CD4-positive, alpha-beta T cell treated with Interleukin-21 for 1 hour (primary cell): ENCODE measurements around the gene DUSP5.
A peak's percentile ranks its signal among the peaks of the same experiment; 100 is the strongest.

ENCODE experiments used
- DNase-seq: peaks from one replicate; pipeline ENCODE4 v3.0.0-alpha.2; 2020

The DUSP5 gene

DNA sequence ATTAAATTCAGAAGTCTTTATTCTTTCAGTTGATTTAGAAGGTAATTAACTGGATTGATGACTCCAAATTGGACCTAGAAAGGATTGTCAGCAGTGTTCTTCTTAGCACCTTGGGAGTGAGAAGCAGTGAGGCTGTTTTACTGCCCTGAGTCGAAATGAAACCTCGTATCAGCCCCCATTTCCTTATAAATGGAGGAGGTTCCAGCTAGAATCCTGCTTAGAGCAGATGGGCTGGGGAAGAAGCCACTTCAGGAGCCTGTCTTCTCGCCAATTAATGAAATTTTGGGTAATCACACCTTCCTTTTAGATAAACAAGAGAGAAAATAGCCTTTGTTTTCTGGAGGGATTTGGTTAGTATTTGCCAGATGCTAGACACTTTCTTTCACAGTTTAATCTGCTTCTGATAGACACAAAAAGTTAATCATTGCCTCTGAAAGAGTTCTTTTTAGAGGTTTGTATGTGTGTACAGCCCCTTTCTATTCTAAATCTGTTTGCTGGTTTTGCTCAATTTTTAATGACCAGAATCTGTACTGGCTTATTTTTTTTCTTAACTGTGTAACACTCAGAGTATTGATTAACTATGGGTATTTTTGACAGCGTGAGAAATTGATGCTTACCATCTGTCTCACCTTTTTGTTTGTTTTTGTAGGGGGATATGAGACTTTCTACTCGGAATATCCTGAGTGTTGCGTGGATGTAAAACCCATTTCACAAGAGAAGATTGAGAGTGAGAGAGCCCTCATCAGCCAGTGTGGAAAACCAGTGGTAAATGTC is 4.6 kb downstream of the DUSP5 start:
- DNase-seq, result no peak

DNA sequence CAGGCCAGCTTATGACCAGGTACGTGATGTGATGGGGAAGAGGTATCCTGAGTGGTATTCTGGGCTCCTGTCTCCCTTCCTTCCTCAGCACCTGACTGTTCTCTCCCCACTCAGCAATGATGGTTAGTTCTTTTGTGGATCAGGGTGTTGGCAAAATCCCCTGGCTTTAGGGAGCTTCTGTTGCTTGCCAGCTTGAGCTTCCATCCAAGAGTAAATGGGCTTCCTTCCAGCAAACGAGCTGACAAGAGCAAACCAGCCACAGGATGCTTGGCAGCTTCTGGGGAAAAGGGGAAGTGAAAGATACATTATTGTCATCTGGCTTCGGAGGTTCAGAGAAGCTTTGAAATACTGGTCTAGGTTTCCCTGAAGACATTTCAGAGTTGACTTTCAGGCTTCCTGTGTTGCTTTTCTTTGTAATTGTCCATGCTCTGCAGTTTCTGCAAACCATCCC is 5.2 kb downstream of the DUSP5 start:
- peak; percentile 48 for DNase-seq

DNA sequence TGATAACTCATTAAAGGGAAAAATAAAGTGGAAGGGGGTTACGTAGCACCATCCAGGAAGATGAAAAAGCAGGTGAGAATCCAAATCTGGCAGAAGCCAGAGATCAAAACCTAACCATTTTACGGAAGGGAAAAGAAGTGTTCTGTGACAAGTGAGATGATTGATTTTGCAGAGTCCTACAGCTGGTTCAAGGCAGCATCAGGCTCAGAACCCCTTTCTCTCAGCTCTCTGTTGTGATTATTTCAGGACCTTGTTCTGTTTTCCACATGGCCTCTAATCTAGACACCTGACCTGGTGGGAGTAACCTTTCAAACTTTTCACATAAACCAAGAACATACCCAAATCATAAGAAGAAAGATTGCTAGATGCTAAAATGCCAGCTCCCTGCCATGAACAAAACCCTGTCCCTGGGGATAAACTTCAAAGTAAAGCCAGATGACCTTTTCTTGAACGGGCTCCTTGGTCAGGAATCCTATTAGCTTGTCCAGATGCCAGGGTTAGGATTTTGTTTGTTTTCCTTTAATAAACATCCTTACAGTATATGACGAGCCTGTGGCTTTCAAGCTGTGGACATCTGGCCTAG is 5.9 kb downstream of the DUSP5 start:
- no peak for DNase-seq

DNA sequence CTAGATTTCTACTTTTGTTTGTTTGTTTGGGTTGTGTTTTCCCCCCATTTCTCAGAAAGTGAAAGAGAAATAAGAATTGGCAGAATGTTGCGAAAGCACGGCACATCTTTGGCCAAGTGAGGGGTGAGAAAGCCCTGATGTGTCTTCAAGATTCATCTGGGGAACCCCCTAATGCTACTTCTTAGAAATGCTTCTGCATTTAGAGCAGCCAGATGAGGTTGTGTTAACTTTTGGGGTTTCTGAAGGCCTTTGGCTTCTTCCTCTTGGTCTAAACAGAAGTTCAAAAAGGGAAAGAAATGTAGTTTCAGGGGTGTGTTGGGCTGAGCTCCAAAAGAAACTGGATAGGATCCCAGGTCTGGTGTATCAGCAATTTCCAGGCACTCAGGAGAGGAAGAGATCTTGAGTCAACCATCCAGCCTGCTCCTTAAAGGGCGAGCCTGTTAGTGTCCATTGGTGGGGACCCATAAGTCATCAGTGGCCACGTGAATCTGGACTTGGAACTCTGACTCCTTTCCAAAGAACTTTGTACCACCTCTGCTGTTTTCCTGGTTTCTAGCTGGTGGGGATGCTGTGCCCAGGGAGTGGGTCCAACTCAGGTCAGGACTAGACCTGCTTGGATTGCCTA is 6.5 kb downstream of the DUSP5 start:
- peak; percentile 88 for DNase-seq

DNA sequence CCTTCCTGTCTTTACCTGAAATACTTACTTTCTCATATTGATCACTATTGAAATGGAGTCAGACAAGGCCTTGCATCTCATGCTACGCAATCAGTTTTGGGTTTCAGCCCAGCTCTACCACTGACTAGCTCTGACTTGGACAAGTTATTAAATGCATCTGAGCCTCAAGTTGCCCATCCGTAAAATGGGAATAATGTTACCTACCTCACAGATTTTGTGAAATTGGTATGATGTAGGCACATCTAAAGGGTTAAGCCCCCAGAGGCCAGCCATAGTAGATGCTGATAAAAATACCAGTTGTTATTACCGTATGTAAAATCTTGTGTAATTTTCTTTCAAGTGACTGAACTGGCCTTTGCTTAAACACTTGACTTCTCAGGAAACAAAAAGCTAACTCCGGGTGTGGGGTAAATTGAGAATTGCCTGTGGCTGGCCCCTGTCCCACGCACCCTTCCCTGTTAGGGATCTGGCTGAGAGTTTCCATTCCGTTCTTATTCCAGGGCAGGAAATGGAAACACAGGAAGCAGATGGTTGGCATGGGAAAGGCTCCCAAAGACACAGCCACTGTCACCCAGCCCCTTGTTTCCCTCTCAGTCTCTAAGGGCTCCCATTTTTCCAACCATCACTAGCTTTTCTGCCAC is 7.5 kb downstream of the DUSP5 start:
- no peak for DNase-seq

DNA sequence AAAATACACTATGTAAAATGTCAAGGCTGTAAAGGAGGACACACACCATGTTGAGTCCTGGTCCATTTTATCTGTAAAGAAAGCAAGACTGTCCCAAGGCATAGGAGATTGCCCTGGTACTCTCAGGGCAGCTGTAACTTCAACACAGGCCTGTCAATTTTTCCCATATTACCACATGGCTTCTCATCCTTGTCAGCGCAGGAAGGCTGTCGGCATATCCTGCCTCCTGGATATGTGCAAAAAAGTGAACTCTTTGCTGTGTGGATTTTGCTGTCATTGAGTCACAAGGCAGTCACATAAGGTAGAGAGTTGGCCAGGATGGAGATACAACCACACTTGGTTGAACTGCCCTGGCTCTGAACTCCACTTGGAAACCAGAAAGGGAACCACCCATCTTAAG is 8.7 kb downstream of the DUSP5 start:
- no peak for DNase-seq

DNA sequence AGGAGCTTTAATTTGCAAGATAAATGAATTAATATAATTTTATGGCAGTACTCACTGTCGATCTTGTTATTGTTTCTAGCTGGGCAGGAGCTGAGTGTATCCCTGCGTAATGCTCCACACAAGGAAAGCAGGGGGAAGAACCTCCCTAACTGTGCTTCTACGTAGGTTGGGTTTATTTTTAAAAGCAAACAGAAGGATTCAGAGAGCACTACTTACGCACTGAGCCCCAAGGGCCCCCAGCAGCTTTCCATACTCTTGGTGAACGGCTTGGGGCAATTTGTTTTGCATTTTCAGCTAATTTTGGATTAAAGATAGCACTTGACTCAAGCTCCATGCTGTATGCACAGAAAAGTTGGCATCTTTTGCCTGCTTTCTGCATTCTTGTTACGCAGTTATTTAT is 9.6 kb downstream of the DUSP5 start:
- DNase-seq, result no peak

DNA sequence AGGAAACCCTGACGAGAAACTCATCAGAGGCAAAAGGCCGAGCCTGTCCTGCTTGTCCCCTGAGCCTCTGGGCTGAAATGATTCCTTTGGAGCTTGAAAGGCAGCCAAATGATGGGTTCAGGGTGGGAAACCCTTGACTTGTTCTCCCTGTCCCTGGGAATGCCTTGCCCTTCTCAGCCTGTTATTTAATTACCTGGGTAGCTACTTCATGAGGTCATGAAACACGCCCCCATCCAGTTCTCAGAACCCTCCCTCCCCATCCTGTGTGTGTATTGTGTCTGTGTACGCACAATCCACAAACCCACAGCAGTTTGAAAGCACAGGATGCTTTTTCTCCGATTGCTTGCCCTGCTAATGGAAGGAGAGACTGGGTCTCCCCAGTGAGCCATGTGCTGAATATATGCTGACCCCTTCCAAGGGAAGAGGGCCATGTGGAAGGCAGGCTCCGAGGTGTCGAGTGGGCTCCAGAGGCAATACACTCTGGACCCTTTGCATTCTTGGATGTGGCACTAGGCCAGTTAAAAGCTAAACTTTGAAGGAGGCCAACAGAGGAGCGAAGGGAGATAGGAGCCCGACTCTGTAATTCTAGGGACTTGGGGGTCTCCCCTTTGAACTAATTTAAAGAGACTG is 10.6 kb downstream of the DUSP5 start:
- no peak for DNase-seq

DNA sequence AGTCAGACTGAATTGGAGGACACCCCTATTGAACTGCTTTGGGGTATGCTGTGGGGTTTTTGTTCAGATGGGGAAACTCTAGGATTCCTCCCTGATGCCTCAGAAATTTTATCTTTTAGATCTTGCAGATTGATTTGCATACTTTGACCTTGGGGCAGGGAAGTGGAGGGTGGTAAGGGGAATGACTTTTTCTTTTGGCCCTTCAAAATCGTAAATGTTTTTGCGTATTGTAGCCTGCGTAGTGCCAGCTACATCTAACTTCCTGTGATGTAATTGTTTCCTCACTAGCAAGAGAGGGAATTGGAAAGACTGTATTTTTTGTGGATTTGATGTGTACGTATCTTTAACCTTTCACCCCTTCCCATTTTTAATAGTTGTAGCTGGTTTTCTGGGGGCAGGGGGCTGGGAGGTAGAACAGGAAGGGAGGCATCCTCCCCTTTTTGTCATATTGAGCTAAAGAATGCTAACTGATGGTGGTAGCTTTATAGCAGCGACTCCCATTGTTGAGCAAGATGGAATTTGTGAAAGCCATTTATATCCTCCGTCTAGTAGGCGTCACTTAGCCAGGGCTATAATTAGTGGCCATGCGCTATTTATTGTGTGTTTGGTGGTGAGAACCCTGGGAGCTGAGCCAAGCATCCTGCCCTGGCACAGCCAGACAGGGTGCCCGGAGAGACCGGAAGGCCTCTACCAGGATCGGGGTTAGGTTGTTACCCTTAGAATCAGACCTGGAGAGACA is 11.3 kb downstream of the DUSP5 start:
- DNase-seq, result no peak

DNA sequence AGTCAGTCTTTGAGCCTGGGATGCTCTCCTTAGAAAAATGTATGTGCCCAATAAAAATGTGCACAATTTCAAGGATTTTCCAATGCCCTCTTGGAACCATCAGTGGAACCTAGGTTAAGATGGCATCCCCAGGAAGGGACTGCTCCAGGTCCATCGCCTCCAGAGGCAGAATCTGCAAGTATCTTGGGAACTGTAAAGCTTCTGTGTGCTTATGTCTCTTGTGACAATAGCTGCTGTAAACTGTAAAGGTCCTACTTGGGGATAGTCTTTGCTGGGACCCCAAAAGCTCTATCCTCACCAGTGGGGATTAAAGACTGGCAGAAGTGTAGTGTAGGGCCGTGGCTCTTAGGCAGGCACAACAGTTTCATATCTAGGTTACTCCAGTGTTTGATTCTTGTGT is 11.9 kb downstream of the DUSP5 start:
- no peak for DNase-seq

DNA sequence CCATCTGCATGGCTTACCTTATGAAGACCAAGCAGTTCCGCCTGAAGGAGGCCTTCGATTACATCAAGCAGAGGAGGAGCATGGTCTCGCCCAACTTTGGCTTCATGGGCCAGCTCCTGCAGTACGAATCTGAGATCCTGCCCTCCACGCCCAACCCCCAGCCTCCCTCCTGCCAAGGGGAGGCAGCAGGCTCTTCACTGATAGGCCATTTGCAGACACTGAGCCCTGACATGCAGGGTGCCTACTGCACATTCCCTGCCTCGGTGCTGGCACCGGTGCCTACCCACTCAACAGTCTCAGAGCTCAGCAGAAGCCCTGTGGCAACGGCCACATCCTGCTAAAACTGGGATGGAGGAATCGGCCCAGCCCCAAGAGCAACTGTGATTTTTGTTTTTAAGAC is 12.4 kb downstream of the DUSP5 start:
- DNase-seq, result no peak

DNA sequence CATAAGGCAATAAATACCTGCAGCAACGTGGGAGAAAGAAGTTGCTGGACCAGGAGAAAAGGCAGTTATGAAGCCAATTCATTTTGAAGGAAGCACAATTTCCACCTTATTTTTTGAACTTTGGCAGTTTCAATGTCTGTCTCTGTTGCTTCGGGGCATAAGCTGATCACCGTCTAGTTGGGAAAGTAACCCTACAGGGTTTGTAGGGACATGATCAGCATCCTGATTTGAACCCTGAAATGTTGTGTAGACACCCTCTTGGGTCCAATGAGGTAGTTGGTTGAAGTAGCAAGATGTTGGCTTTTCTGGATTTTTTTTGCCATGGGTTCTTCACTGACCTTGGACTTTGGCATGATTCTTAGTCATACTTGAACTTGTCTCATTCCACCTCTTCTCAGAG is 13.0 kb downstream of the DUSP5 start:
- DNase-seq, result no peak

DNA sequence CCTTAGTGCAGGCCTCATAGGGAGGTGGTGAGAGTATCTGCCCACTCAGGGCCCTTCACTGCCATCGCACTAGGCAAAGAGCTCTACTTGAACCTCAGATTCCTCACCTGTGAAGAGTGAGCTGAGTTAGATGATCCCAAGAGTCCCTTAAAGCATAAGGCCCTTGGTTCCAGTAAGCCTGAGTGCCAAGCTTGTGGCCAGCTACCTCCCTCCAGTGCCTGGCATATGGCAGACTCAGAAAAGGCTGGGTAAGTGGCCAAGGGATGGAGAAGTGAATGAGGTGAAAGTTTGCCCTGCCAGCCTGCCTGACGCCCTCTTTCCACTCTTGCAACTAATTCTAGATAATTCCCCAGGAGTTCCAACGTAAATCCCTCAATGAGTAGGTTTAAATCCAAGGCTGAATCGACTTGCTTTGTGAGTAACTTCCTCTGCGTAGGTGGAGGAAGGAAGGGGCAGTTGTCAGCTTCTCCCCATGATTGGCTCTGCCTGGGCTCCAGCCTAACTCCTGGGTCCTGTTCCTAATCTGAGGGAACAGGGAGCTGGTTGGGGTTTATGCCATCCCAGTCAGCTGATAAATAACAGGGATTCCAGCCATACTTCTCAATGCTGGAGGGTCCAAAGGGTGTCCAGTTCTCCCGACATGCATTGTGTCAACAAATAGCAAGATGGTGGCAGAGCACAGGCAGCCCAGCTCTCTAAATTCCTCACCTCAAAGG is 14.2 kb downstream of the DUSP5 start:
- no peak for DNase-seq

DNA sequence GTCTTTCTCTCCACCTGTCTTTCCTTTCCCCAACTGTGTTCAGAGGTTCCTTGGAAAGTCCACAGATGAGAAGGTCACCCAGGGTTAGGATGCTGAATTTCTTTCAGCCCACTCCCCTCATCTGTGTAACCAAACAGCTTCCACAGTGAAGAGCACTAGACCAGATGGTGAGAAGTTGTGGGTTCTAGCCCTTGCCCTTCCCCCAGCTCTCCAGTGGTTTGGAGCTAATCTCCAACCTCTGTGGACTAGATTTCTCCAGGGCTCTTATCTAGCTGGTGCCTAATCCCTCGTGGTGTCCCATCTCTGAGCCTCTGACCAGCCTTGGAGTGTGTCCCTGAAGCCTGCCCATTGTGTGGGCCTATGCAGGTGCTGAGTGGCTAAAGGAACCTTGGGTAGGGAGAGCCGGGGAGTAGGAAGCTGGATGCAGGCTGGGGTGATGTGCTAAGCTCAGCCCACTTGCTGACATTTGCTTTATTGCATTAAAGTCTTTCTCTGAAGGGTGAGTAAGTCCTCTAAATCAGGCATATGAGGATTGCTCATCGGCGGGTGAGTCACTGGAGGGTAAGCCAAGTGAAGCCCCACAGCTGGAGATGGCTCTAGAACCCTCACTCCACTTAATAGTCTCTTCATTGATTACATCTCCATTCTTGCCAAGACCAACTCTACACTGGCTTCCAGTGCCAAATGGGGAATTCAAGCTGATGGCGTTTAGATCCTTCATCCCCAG is 14.9 kb downstream of the DUSP5 start:
- no peak for DNase-seq

DNA sequence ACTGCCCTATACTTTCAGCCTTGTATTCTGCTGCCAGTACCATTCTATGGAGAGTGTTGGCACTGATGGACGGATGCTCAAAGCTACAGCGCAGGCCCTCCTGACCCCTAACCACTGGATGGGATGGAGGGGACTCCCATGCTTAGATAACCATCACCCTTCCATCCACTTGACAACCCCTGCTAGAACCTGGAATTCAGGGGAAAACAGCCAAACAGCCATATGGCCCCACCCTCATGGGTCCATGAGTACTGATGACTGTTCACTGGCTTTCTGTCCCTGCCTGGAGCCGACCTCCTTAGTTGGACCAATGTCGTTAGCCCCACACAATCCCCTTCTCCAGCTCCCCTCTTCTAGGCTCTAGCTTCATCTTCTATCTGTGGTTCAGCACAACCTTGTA is 16.2 kb downstream of the DUSP5 start:
- no peak for DNase-seq

DNA sequence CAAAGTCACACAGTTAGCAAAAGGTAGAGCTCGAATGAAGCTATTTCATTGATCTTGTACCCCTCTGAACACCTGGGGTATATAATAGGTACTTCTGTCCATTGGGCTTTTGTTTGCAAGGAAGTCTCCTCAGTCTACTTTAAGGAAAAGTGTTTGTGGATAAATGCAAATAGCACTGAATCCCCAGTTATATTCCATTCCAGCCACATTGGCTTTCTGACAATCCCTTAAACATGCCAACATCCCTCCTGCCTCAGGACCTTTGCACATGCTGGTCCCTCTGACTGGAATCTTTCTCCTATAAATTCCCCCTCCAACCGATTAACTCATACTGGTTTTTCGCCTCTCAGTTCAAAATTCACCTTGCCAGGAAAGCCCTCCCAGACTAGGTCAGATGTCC is 17.1 kb downstream of the DUSP5 start:
- DNase-seq, result no peak

DNA sequence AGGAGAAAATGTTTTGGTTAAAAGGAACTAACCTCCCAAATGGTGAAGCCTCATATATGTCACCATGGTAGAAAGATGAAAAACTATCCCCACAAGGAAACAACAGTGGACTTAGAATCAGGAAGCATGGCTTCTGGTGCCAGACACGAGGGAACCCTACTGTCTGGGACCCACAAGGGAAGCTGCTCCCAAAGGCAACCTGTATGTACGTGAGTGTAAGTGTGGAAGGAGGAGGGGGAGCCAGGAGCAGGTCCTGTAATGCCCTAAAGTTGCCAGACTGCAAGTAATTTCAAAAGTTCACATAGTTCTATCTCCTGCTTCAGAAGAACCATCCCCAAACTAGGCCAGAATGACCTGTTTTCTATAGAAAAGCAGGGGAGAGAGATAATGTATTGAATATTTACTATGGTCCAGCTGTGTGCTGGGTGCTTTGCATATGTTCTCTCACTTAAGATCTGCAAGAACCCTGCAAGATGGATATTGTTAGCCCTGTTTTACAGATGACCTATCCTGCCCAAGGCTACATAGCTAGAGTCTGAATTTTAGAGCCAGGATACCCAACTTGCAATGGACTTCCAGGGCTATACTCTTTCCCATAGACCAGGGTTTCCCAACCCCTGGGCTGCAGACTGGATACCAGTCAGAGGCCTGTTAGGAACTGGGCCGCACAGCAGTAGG is 19.2 kb downstream of the DUSP5 start:
- no peak for DNase-seq

DNA sequence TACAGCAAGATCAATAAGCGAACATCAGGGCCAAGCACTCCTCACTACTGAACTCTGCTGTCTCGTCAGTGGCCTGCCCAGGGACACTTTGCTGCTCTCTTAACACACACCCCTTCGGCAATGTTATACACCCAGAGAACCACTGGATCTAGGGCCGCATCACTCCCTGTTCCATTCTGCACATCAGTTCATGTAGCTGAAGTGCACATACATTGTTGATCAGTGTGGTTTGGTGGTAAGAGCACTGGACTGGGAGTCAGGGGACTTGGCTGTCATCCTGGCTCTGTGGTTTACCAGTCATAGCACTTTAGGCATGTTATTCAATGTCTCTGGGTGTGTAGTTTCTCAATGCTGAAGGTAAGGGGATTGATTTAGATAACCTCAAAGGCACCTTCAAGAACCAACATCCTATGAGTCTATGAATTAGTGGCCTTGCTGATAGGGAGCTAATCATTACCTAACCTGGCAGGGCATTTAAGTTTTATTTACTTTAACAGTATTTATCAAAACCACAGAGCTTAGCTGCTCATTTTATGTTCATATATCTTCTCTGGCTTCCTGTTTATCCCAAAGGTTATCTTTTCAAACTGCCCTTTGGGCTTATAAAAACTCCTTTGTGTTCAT is 24.8 kb downstream of the DUSP5 start:
- DNase-seq, result no peak

DNA sequence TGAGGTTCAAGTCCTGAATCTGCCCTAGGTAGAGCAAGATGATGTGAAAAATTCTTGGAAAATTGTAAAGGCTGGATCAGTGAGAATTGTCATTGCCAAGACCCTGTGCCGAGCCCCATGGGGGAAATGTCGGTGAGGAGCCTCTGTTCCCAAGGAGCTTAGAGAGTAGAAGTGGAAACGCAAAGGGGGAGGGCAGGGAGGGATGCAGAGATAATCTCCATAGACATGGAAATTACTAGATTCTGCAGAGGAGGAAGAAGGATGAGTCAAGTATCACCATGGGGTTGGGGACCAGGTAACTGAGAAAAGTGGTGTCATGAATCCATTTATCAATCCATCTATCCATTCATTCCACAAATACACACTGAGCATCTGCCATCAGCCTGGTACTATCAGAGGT is 26.0 kb downstream of the DUSP5 start:
- no peak for DNase-seq

DNA sequence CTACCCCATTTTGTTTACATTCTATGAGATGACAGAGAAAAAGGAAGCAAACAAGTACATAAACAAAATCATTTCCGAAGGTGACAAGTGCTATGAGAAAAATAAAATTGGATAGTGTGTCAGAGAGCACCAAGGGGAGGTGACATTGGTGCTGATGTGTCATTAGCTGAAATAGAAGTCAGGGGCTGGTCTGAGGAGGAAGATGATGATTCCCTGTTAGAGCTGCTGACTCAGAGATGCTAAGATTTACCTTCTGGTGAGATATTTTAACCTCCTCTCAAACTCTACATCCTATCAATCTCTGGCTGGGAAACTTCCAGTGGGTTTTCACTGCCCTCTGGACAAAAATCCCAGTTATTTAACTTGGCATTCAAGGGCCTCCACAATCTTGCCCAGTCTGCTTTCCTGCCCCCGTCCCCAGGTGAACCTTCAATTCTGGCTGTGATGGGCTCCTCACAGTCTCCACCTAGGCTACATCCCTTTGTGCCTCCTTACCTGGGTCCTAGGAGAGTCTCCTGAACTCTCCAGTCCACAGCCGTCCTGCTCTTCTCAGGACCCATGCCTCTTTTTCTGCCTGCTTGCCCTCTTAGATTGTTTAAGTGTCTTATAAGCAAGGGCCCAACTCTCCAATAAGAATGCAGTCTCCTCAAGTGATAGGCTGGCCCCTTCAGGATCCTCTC is 26.6 kb downstream of the DUSP5 start:
- DNase-seq, result no peak
